Activated CD8-positive, alpha-beta memory T cell treated with anti-CD3 and anti-CD28 coated beads, Interleukin-2, amount 50 U/mL, for 1 hour (primary cell): ENCODE data around the gene TNIP1.

Experiments used
- DNase-seq: peaks from one replicate; pipeline ENCODE4 v3.0.0-alpha.2; 2020; ENCODE audit errors: extremely low read depth

The TNIP1 gene

GRCh38 chr5:151022511-151023018 is 58.3 kb downstream of the TNIP1 start:
- no peak for DNase-seq

GRCh38 chr5:151021746-151022145 is 59.1 kb downstream of the TNIP1 start:
- no peak for DNase-seq

GRCh38 chr5:151020304-151021110 is 60.3 kb downstream of the TNIP1 start, which contains the start of gene GPX3:
Gene GPX3, plus strand, starts transcription at chr5:151020591. Its CDS starts 64 bp downstream, at chr5:151020655.
- DNase-seq = no peak

GRCh38 chr5:151019331-151019730 is 61.5 kb downstream of the TNIP1 start:
- DNase-seq = no peak

GRCh38 chr5:151018846-151019245 is 62.0 kb downstream of the TNIP1 start:
- no peak for DNase-seq

- no peak for DNase-seq
Measured at GRCh38 chr5:151017897-151018296, 62.9 kb downstream of the TNIP1 start.

- no peak for DNase-seq
Measured at GRCh38 chr5:151016700-151017099, 64.1 kb downstream of the TNIP1 start.

- no peak for DNase-seq
Measured at GRCh38 chr5:151015974-151016587, 64.8 kb downstream of the TNIP1 start.

GRCh38 chr5:151014680-151015343 is 66.0 kb downstream of the TNIP1 start:
- DNase-seq = no peak

GRCh38 chr5:151012862-151013261 is 68.0 kb downstream of the TNIP1 start:
- DNase-seq = no peak

GRCh38 chr5:151008906-151009305 is 71.9 kb downstream of the TNIP1 start:
- DNase-seq = no peak

- DNase-seq = no peak
Measured at GRCh38 chr5:151008210-151008491, 72.7 kb downstream of the TNIP1 start.

GRCh38 chr5:151007430-151008209 is 73.2 kb downstream of the TNIP1 start:
- no peak for DNase-seq

- no peak for DNase-seq
Measured at GRCh38 chr5:151006704-151007334, 74.0 kb downstream of the TNIP1 start.

GRCh38 chr5:151005950-151006576 is 74.8 kb downstream of the TNIP1 start:
- DNase-seq = no peak

- no peak for DNase-seq
Measured at GRCh38 chr5:151005187-151005949, 75.5 kb downstream of the TNIP1 start.

GRCh38 chr5:151004499-151004898 is 76.3 kb downstream of the TNIP1 start:
- DNase-seq = no peak

- no peak for DNase-seq
Measured at GRCh38 chr5:151003503-151003860, 77.4 kb downstream of the TNIP1 start.

- no peak for DNase-seq
Measured at GRCh38 chr5:151002681-151003502, 77.9 kb downstream of the TNIP1 start.
